MG63 (cell line): Measurements from ENCODE around the gene EVA1B. TPM values are rescaled to one million over a fixed set of nuclear protein-coding genes. Genes with fewer than 3 reads are reported as not detected.
A peak's percentile ranks its signal among the peaks of the same experiment; 100 is the strongest.

Experiments used
- DNase-seq: peaks from one replicate; pipeline ENCODE4 v3.0.0-alpha.2; 2020
- H3K27me3 ChIP-seq: fragments of 250-450 bp; sonication (Bioruptor Pico); 2 replicates; pipeline ENCODE4 v1.5.1; 2020; ENCODE audit warnings: mild to moderate bottlenecking, moderate library complexity
- H3K36me3 ChIP-seq: fragments of 250-450 bp; sonication (Bioruptor Pico); 2 replicates; pipeline ENCODE4 v1.5.1; 2020; ENCODE audit warnings: mild to moderate bottlenecking, moderate library complexity
- H3K4me3 ChIP-seq: fragments of 250-450 bp; sonication (Bioruptor Pico); 2 replicates; pipeline ENCODE4 v1.5.1; 2020; ENCODE audit warnings: mild to moderate bottlenecking, moderate library complexity
- H3K9me3 ChIP-seq: fragments of 250-450 bp; sonication (Bioruptor Pico); 2 replicates; pipeline ENCODE4 v1.5.1; 2020; ENCODE audit warnings: mild to moderate bottlenecking, moderate library complexity
- total RNA-seq: library from RNA; depleted of rRNA; stranded (reverse); fragments of >200 nt; shearing (Covaris generic); gene quantifications from 2 replicates; pipeline ENCODE4 v1.2.3, GENCODE V29; 2014; ENCODE audit warnings: low replicate concordance; rRNA removed

Gene EVA1B, protein sequence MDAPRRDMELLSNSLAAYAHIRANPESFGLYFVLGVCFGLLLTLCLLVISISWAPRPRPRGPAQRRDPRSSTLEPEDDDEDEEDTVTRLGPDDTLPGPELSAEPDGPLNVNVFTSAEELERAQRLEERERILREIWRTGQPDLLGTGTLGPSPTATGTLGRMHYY
- 1.9 and 7.0 TPM in 2 replicates for total RNA-seq

DNA sequence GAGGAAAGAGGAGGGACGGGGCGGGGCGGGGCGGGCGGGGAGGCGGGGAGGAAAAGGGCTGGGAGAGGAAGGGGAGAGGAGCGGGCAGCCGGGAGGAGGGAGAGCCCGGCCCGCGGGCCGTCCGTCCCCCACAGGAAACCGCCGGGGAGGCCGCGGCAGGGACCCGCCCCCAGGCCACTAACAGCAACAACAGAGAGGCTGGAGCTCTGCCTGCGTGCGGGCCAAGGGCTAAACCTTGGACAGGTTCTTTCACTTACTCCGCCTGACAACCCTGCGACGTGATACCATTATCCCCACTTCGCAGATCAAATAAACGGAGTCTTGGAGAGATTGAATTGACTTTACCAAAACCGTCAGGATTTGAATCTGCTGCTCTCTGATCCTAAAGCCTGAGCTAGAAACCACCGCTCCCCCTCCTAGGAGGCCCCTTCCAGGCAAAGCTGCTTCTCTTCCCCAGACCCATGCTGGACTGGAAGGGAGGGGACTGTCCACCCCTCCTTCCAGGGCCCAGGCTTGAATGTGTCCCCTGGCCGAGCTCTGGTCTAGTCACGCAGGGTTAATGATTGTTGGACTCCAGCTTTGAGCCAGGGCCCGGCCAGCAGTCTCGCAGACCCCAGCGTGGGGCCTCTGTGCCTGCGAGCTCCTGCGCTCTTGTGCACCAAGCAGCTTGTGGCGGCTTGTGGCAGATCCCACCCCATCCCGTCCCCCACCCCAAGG lies at the start of gene EVA1B:
EVA1B (minus strand) TSS at position 10 of the 717 bp plus-strand sequence. CDS start 608 bp downstream, outside the sequence.
- no peaks in the 10 kb centered on the region for H3K9me3 ChIP-seq
- H3K4me3 ChIP-seq: peak within 1 kb of the TSS; percentile 31
- peaks cover 18% of the 10 kb centered on the region for H3K36me3 ChIP-seq
- H3K27me3 ChIP-seq: no peaks in the 10 kb centered on the region
- peak; percentile 39 for DNase-seq

DNA sequence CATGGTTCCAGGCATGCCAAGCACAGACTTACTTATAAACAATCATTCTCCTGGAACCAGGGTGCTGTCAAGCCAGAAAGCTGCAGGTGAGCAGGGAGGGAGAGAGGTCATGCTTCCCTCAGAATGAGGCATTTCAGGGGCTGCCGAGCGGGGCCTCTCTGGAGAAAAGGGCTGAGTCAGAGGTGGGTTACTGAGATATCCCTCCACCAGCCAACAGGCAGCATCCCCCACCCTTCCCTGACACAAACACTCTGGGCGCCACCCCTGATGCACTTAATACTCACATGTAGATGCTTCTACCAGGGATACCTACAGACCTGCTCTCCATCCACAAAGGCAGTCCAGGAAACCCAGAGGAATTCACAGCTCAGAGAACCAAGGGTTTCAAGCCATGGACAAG lies 49.2 kb upstream of the EVA1B start:
- no peaks in the 10 kb centered on the region for H3K9me3 ChIP-seq
- peaks cover 27% of the 10 kb centered on the region for H3K36me3 ChIP-seq
- DNase-seq: no peak
- no peak overlapping the region for H3K4me3 ChIP-seq
- no peaks in the 10 kb centered on the region for H3K27me3 ChIP-seq

DNA sequence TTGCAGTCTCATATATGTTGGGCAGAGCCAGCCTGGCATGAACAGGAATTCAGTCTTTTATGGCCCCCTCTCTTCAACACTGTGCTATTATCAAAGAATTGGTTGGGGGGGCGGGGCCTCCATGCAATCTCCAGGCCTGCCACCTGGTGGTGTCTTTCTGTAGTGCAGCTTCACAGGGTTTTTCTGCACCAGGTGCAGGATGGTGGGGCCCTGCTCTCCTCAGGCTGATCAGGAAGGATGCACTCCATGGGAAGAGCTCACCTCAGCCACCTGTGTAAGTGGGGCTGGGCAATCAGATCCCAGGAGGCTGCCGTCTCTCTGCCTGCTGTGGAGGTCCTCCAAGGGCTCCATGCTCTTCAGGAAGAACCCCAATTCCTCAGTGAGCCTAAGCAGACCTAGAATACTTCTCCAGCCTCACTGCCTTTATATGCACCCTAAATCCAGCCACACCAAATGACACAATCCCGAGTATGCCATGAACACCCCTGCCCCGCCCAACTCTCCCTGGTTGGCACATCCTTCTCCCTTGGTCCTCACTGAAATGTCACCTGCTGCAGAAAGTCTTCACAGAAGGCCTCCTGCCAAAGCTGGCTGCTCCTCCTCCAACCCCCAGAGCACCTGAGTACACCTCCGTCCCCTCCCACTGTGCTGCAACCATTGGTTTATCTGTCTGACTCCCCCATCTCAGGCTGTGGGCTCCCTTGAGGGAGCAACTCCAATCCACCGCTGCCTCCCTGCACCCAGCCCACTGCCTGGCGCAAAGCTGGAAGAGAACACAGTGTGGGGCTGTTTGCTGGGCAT lies 45.8 kb upstream of the EVA1B start:
- peak; percentile 50 for DNase-seq
- Histone ChIP-seq H3K27me3 (no peaks in the 10 kb centered on the region), H3K9me3 (no peaks in the 10 kb centered on the region), H3K4me3 (no peak overlapping the region), H3K36me3 (peaks cover 41% of the 10 kb centered on the region)

DNA sequence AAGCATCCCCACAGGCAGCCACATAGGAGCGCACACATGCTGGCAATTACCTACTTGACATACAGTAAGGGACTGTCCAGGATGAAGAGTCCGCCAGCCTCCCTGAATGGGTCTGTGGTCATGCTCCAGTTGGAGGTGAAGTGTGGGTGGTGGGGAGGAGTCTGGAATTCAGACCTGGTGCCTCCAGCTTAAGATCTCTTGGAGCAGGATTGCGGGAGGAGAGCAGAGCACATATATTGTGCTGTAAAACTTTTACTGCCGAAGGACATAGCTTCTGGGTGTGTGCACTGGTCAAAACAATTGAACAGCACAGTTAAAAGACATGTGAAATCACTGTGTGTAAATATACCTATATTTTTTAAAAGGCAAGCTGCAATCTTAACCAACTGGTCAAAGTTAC lies 44.4 kb upstream of the EVA1B start:
- Histone ChIP-seq H3K36me3 (peaks cover 43% of the 10 kb centered on the region), H3K27me3 (no peaks in the 10 kb centered on the region), H3K4me3 (no peak overlapping the region), H3K9me3 (no peaks in the 10 kb centered on the region)
- DNase-seq: no peak

DNA sequence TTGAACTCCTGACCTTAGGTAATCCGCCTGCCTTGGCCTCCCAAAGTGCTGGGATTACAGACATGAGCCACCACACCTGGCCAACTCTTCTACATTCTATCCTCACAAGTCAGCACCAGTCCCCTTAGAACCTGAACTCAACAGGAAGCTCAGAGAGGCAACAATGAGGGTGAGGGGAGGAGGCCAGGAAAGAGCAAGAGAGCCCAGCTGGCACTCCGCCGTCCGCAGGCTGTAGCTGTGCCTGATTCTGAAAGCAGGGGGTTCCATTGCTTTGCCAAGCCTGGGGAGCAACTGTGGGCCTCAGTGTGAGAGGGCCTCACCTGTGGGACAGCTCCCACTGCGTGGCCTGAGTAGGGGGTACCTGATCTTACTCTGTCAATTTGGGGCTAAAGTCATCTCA lies 43.6 kb upstream of the EVA1B start:
- Histone ChIP-seq H3K27me3 (no peaks in the 10 kb centered on the region), H3K9me3 (no peaks in the 10 kb centered on the region), H3K4me3 (no peak overlapping the region), H3K36me3 (peaks cover 46% of the 10 kb centered on the region)
- DNase-seq: no peak

DNA sequence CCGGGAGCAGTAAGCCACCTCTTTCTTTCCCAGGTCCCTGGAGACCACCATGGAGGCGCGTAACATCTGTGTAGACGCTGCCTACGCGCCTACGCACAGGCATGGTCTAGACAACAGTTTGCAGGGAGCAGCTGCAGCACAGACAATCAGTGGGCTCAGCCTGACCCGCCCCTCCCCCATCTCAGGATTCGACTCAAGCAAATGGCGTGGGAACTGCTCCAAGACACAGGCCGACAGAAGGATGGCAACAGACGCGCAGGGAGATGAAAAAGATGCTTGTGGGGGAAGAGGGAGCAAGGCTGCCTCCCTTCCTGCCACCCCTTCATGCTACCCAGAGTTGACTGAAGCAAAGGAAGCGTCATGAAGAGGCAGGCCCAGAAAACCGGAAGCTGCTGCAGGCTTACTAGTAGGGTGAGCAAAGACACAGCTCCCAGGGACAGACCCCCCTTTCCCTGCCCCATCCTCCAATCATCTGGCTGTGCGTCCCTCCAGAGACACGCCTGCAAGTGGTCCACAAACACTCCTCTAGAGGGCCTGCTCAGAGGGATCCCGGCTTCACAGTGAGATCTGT lies 42.7 kb upstream of the EVA1B start:
- no peaks in the 10 kb centered on the region for H3K27me3 ChIP-seq
- no peak for DNase-seq
- H3K4me3 ChIP-seq: no peak overlapping the region
- no peaks in the 10 kb centered on the region for H3K9me3 ChIP-seq
- peaks cover 42% of the 10 kb centered on the region for H3K36me3 ChIP-seq

DNA sequence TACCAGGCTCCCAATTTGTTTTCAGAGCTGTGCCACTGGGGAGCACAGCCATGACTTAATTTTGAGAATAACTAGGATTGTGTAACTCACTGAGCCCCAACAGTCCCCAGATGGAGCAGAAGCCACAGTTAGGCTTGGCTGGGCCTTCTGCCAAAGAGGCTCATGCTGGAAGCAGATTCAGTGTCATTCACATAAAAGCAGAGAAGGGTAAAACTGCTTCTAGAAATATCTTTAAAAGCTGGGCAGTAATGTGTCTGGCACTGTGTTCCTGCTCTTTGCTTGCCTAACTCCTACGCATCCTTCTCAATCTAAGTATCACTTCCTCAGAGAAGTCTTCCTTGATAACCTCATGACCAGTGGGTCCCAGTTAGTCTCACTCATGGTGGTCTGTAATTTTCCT lies 41.9 kb upstream of the EVA1B start:
- Histone ChIP-seq H3K36me3 (peaks cover 42% of the 10 kb centered on the region), H3K27me3 (no peaks in the 10 kb centered on the region), H3K4me3 (no peak overlapping the region), H3K9me3 (no peaks in the 10 kb centered on the region)
- DNase-seq: no peak

DNA sequence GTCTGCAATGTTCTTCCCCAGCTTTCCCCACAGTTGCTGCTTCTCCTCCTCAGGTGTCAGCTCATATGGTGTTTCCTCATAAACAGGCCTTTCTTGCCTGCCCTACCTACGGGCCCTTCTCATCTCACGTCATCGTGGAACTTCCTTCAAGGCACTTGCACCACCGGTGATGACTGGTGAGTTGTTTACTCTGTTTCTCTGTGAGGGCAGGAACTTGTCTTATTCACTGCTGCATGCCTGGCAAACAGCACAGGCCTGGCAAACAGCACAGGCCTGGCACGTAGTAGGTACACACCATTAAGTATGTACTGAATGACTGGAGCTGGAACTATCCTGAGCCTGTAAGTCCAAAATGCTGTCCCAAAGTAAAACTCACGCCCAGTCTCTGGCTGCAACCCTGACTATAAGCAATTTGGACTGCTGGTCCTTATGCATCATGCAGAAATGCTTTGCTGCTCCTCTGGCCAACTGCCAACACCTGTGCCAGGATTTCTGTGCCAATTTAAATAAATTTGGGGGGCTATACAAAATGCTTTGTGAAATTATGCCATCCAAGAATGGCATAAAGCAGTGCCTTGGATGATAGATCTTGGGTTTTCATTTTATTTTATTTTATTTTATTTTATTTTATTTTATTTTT lies 36.6 kb upstream of the EVA1B start:
- Histone ChIP-seq H3K9me3 (no peaks in the 10 kb centered on the region), H3K27me3 (no peaks in the 10 kb centered on the region), H3K4me3 (no peak overlapping the region), H3K36me3 (peaks cover 56% of the 10 kb centered on the region)
- peak; percentile 58 for DNase-seq

DNA sequence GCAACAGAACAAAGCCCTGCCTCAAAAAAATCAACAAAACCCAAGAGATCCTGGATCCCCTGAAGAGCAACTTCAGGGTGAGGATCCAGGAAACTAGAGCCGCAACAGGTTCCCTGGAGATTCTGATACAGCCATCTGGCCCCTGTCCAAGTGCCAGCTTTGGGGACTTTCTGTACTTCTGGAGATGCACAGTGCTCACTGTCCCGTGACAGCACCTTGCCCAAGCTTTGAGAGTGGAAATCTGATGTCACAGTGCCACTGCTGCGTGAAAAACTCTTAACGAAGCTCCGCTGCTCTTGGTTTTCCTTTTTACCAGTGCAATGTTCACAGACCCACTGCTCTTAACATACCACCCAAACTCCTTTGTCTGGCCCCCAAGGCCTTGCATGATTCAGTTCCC lies 35.9 kb upstream of the EVA1B start:
- Histone ChIP-seq H3K9me3 (no peaks in the 10 kb centered on the region), H3K36me3 (peaks cover 61% of the 10 kb centered on the region), H3K4me3 (no peak overlapping the region), H3K27me3 (no peaks in the 10 kb centered on the region)
- no peak for DNase-seq

DNA sequence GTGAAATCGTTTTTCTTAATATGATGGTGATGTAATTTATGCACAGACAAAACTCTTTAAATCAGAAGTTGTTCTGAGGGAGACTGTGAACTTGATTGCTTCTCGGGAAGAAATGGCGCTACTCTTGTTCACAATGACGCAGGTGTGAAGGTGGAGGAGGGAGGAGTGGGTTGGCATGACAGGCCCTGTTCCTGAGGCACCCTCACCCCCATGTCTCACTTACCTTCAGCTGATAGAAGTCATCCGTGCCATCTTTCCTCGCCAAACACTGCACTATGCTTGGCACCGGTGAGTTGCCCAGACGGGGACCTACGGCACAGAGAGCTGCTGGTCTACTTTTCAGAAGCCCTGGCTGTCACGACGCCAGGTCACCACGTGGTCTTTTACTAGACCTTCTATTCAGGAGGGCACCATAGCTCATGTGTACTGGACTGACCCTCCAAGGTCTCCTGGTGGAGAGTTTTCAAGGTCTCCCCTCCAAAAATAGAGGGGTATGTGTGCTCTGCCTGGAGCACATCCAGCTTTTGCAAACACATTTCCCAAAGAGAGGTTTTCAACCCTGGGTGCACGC lies 35.2 kb upstream of the EVA1B start:
- Histone ChIP-seq H3K27me3 (no peaks in the 10 kb centered on the region), H3K9me3 (no peaks in the 10 kb centered on the region), H3K4me3 (no peak overlapping the region), H3K36me3 (peaks cover 61% of the 10 kb centered on the region)
- DNase-seq: no peak

DNA sequence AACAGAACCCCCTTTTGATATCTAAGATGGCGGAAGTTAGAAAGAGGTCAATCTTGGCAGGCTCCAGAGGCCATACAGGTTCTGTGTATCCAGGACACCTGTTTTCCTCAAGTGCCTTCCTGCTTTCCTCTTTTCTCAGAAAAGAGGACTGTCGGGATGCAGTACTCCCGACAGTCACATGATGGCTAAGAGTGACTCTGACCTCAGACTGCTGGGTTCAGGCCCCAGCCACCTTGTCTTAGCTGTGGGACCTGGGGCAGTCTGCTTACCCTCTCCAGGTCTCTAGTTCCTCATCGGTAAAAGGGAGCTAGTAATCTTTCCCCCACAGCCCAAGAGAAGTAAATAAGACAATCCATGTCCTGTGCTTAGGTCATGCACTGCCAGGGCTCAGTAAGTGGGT lies 32.4 kb upstream of the EVA1B start:
- no peaks in the 10 kb centered on the region for H3K27me3 ChIP-seq
- H3K36me3 ChIP-seq: peaks cover 63% of the 10 kb centered on the region
- H3K9me3 ChIP-seq: no peaks in the 10 kb centered on the region
- no peak overlapping the region for H3K4me3 ChIP-seq
- DNase-seq: no peak

DNA sequence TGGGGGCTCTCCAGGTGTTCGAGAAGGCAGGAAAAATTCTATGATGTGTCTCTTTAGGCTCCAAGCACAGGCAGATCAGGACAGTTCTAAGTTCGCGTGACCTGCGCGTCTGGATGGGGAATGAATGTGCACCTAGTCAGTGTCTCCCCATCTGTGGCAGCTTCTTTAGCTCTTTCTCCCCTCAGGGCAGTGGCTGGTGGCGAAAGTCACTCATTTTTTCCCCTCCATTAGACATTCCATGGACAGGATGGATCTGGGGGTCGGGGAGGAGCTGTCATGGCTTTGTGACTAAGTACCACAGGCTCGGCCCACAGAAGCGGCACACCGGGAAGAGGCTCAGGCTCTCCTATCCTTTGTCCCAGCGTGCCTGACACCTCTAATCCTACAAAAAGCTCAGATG lies 31.0 kb upstream of the EVA1B start:
- DNase-seq: no peak
- Histone ChIP-seq H3K27me3 (no peaks in the 10 kb centered on the region), H3K36me3 (peaks cover 66% of the 10 kb centered on the region), H3K4me3 (no peak overlapping the region), H3K9me3 (no peaks in the 10 kb centered on the region)

DNA sequence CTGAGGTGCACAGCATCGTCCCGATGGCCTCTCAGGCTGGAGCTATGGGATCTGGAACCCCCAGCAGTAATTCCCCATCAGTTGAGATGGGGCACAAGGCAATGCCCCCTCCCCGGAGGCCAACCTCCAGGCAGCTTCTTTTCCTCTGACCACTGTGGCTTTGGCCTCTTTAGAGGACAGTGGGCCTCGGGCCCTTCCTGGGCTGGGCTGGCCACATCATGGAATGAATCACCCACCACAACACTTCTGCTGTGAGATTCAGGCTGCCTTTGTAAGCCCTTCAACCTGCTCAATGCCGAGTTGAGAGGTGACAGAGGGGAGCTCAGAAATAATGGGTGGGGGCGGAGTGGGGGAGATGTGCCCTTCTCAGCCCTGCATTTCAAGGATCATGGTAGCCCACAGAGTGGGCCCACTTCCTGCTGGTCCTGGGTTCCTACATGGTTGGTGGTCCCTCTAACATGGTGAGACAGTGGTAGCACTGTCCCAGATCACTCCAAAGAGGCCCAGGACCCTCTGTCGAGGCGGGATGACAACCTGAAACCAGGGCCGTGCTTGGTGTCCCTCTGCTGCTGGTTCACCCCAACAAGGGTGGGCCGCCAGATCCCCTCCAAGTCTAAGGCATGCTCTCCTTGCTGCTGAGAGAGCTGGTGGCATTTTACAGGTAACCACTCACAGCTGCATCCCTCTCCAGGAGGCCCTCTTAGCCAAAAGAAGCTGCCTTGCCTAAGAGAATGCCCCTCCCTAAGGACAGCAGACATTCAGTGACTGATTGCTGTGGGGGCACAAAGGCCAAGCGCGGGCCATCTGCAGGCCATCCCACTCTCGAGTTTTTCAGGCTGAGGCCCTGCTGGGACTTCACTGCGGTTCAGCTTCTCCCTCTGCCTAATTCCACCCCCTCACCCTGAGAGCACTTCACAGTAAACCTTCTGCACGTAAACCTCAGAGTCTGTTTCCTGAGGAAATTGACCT lies 29.7 kb upstream of the EVA1B start:
- H3K9me3 ChIP-seq: no peaks in the 10 kb centered on the region
- peak; percentile 54 for DNase-seq
- H3K4me3 ChIP-seq: no peak overlapping the region
- H3K36me3 ChIP-seq: peaks cover 66% of the 10 kb centered on the region
- no peaks in the 10 kb centered on the region for H3K27me3 ChIP-seq

DNA sequence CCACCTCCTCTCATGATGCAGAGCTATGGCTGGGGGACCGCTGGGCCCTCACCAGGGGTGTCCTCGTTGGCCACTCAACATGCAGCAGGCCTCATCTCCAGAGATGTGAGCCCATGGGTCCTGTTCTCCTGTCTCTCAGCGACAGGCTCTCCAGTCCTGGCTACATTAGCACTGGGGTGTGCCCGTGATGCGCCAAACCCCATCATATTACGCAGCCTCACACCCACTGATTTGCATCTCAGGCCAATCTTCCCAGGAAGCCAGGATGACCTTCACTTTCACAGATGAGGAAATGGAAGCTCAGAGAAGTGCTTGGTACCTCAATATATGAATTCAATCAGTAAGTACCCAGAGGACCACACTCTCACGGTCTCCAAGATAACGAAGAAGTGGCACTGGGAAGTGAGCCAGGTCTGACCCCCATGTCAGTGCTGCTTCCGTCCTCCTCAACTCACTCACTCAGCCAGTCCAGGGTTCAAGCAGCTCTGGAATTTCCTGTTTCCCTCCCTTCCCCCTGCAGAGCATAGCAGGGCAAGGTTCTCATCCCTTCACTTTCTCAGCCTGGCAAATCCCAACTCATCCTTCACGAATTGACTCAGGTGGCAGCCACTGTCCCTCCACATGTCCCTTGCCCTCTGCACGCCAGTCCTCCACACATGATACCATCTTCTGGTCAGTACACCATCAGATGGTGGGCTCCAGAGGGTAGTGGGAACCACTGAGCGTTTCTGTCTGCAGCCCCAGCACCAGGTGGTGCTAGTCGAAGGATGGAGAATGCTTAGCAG lies 28.9 kb upstream of the EVA1B start:
- DNase-seq: no peak
- no peaks in the 10 kb centered on the region for H3K9me3 ChIP-seq
- no peaks in the 10 kb centered on the region for H3K27me3 ChIP-seq
- H3K36me3 ChIP-seq: peaks cover 64% of the 10 kb centered on the region
- H3K4me3 ChIP-seq: no peak overlapping the region
